Activated CD8-positive, alpha-beta T cell treated with anti-CD3 and anti-CD28 coated beads, Interleukin-2, amount 10 ng/mL, durations not matched to agents 7 days and 5 days (primary cell): ENCODE results near the gene PNPLA7. TPM values are rescaled to one million over a fixed set of nuclear protein-coding genes. Genes with fewer than 3 reads are reported as not detected.

Experiments
- ATAC-seq: fragments of 150-1000 bp; cut with Tn5 transposase; one replicate; pipeline ENCODE4 v1.10.0; 2021; ENCODE audit warnings: moderate library complexity
- CTCF ChIA-PET: fragments of 350-600 bp; sonication (Branson Sonifier 250); formaldehyde crosslinking; loops from one replicate; lab custom pipeline; 2021; ENCODE audit warnings: antibody characterized with exemption; lab: Charles Lee
- POLR2A ChIA-PET: fragments of 350-600 bp; sonication (Branson Sonifier 250); formaldehyde crosslinking; loops from one replicate; lab custom pipeline; 2021; ENCODE audit warnings: antibody characterized with exemption; lab: Charles Lee
- DNase-seq: peaks from one replicate; pipeline ENCODE4 v3.0.0-alpha.2; 2020
- H3K27ac Mint-ChIP-seq: one replicate; pipeline ENCODE4 v1.8.0; 2021; ENCODE audit warnings: mild to moderate bottlenecking, mixed read lengths
- H3K27me3 Mint-ChIP-seq: one replicate; pipeline ENCODE4 v1.8.0; 2021; ENCODE audit warnings: low read depth, mixed read lengths
- H3K36me3 Mint-ChIP-seq: one replicate; pipeline ENCODE4 v1.8.0; 2021; ENCODE audit warnings: low read depth, mixed read lengths
- H3K4me1 Mint-ChIP-seq: one replicate; pipeline ENCODE4 v1.8.0; 2021; ENCODE audit warnings: low read depth, mixed read lengths
- H3K4me3 Mint-ChIP-seq: one replicate; pipeline ENCODE4 v1.8.0; 2021; ENCODE audit warnings: mild to moderate bottlenecking, mixed read lengths
- H3K9me3 Mint-ChIP-seq: one replicate; pipeline ENCODE4 v1.8.0; 2022; ENCODE audit warnings: mixed read lengths; ENCODE audit not compliant: insufficient read depth
- total RNA-seq, 2 experiments: library from RNA; stranded (reverse); gene quantifications; one replicate each; pipeline ENCODE4 v1.2.3, GENCODE V29; 2021

Gene PNPLA7
- total RNA-seq, 2 experiments from 2014 or later = 3.4 to 3.7 TPM

- H3K27me3 Mint-ChIP-seq = peaks cover 10% of the 10 kb centered on the region
- ChIA-PET CTCF (no interaction called here), POLR2A (no interaction called here)
- no peak overlapping the region for H3K27ac Mint-ChIP-seq
- no peaks in the 10 kb centered on the region for H3K9me3 Mint-ChIP-seq
- no peaks in the 10 kb centered on the region for H3K36me3 Mint-ChIP-seq
- ATAC-seq (no peak), DNase-seq (no peak)
- no peaks in the 10 kb centered on the region for H3K4me1 Mint-ChIP-seq
- H3K4me3 Mint-ChIP-seq = no peak overlapping the region
Measured at GRCh38 chr9:137428841-137429545, 121.2 kb downstream of the PNPLA7 start.

GRCh38 chr9:137428311-137428630, 121.9 kb downstream of the PNPLA7 start:
- POLR2A ChIA-PET = no interaction called here
- H3K9me3 Mint-ChIP-seq = no peaks in the 10 kb centered on the region
- H3K36me3 Mint-ChIP-seq = no peaks in the 10 kb centered on the region
- CTCF ChIA-PET = interaction anchor here (0.9 kb wide), 1 partner anchor 17 kb away, joined by 3 read pairs; no protein-coding TSS in a partner anchor
- DNase-seq = no peak
- no peak overlapping the region for H3K27ac Mint-ChIP-seq
- ATAC-seq = no peak
- no peaks in the 10 kb centered on the region for H3K4me1 Mint-ChIP-seq
- H3K4me3 Mint-ChIP-seq = no peak overlapping the region
- H3K27me3 Mint-ChIP-seq = peaks cover 10% of the 10 kb centered on the region

GRCh38 chr9:137427454-137428310, 122.5 kb downstream of the PNPLA7 start:
- Mint-ChIP-seq H3K4me3 (no peak overlapping the region), H3K4me1 (no peaks in the 10 kb centered on the region), H3K27ac (no peak overlapping the region), H3K9me3 (no peaks in the 10 kb centered on the region), H3K36me3 (no peaks in the 10 kb centered on the region), H3K27me3 (peaks cover 10% of the 10 kb centered on the region)
- no peak for DNase-seq
- ChIA-PET POLR2A (no interaction called here), CTCF (interaction anchor here (0.9 kb wide), 1 partner anchor 18 kb away, joined by 3 read pairs; no protein-coding TSS in a partner anchor)
- no peak for ATAC-seq

- ChIA-PET CTCF (no interaction called here), POLR2A (no interaction called here)
- no peak overlapping the region for H3K4me3 Mint-ChIP-seq
- ATAC-seq = no peak
- H3K9me3 Mint-ChIP-seq = no peaks in the 10 kb centered on the region
- no peak overlapping the region for H3K27ac Mint-ChIP-seq
- H3K4me1 Mint-ChIP-seq = peaks cover 11% of the 10 kb centered on the region
- no peaks in the 10 kb centered on the region for H3K36me3 Mint-ChIP-seq
- peaks cover 10% of the 10 kb centered on the region for H3K27me3 Mint-ChIP-seq
- DNase-seq = no peak
Measured at GRCh38 chr9:137426018-137426681, 124.1 kb downstream of the PNPLA7 start.

- Mint-ChIP-seq H3K27me3 (peaks cover 10% of the 10 kb centered on the region), H3K4me3 (peak overlapping the region; percentile 36), H3K36me3 (peaks cover 2% of the 10 kb centered on the region), H3K9me3 (no peaks in the 10 kb centered on the region), H3K4me1 (peaks cover 13% of the 10 kb centered on the region), H3K27ac (no peak overlapping the region)
- ATAC-seq (no peak), DNase-seq (no peak)
- ChIA-PET CTCF (interaction anchor here (0.9 to 2.2 kb wide), 17 partner anchors 18 to 328 kb away, joined by 3 to 14 read pairs (median 4); partner anchors contain the start of genes ENTPD8, NRARP, NSMF and ZMYND19), POLR2A (interaction anchor here (0.8 to 1.4 kb wide), 5 partner anchors 20 to 183 kb away, joined by 3 to 7 read pairs (median 4); partner anchors contain the start of genes NSMF and TUBB4B)
Measured at GRCh38 chr9:137423514-137424291, 126.5 kb downstream of the PNPLA7 start.

GRCh38 chr9:137422604-137423513, 127.3 kb downstream of the PNPLA7 start, which contains the start of the genes EXD3 and NOXA1:
TSS of gene EXD3 (minus strand) at chr9:137423162. CDS start at chr9:137395357, 27,805 bp downstream.
TSS of gene NOXA1 (plus strand) at chr9:137423393. CDS start at chr9:137423530, 137 bp downstream.
- peak within 1 kb of the TSS; percentile 87 for H3K4me3 Mint-ChIP-seq
- ChIA-PET POLR2A (interaction anchor here (0.7 to 1.4 kb wide), 7 partner anchors 10 to 182 kb away, joined by 3 to 7 read pairs (median 4); partner anchors contain the start of genes ARRDC1, NSMF and TUBB4B), CTCF (interaction anchor here (0.6 to 2.2 kb wide), 29 partner anchors 9 to 327 kb away, joined by 3 to 14 read pairs (median 4); partner anchors contain the start of genes ENTPD8, MRPL41, NRARP and NSMF)
- H3K36me3 Mint-ChIP-seq = peaks cover 2% of the 10 kb centered on the region
- DNase-seq = peak; percentile 96
- no peaks in the 10 kb centered on the region for H3K9me3 Mint-ChIP-seq
- H3K4me1 Mint-ChIP-seq = peaks cover 13% of the 10 kb centered on the region
- H3K27me3 Mint-ChIP-seq = peaks cover 10% of the 10 kb centered on the region
- peak; percentile 93 for ATAC-seq
- peak within 1 kb of the TSS; percentile 63 for H3K27ac Mint-ChIP-seq

- peaks cover 13% of the 10 kb centered on the region for H3K4me1 Mint-ChIP-seq
- POLR2A ChIA-PET = interaction anchor here (0.7 to 1.4 kb wide), 4 partner anchors 9 to 183 kb away, joined by 3 to 7 read pairs (median 4); partner anchors contain the start of genes ARRDC1 and NSMF
- peaks cover 10% of the 10 kb centered on the region for H3K27me3 Mint-ChIP-seq
- ATAC-seq (no peak), DNase-seq (no peak)
- peaks cover 2% of the 10 kb centered on the region for H3K36me3 Mint-ChIP-seq
- no peaks in the 10 kb centered on the region for H3K9me3 Mint-ChIP-seq
- CTCF ChIA-PET = interaction anchor here (0.6 to 2.2 kb wide), 14 partner anchors 10 to 326 kb away, joined by 3 to 14 read pairs (median 5); partner anchors contain the start of genes ENTPD8, NRARP and NSMF
- H3K27ac Mint-ChIP-seq = peak overlapping the region; percentile 63
- H3K4me3 Mint-ChIP-seq = peak overlapping the region; percentile 87
Measured at GRCh38 chr9:137421838-137422603, 128.2 kb downstream of the PNPLA7 start.

- DNase-seq (no peak), ATAC-seq (peak; percentile 31)
- Mint-ChIP-seq H3K27me3 (no peaks in the 10 kb centered on the region), H3K9me3 (no peaks in the 10 kb centered on the region), H3K27ac (no peak overlapping the region), H3K36me3 (peaks cover 2% of the 10 kb centered on the region), H3K4me3 (peak overlapping the region; percentile 42), H3K4me1 (peaks cover 28% of the 10 kb centered on the region)
- ChIA-PET CTCF (no interaction called here), POLR2A (no interaction called here)
Measured at GRCh38 chr9:137417161-137418021, 132.8 kb downstream of the PNPLA7 start.

GRCh38 chr9:137416563-137417151, 133.5 kb downstream of the PNPLA7 start:
- peaks cover 2% of the 10 kb centered on the region for H3K36me3 Mint-ChIP-seq
- H3K4me1 Mint-ChIP-seq = peaks cover 26% of the 10 kb centered on the region
- no peak overlapping the region for H3K4me3 Mint-ChIP-seq
- DNase-seq (no peak), ATAC-seq (no peak)
- no peaks in the 10 kb centered on the region for H3K27me3 Mint-ChIP-seq
- ChIA-PET CTCF (no interaction called here), POLR2A (no interaction called here)
- H3K27ac Mint-ChIP-seq = no peak overlapping the region
- no peaks in the 10 kb centered on the region for H3K9me3 Mint-ChIP-seq
